Omental fat pad (tissue), 4 donors: ENCODE data around the gene HMOX1. TPM values are rescaled to one million over a fixed set of nuclear protein-coding genes. Genes with fewer than 3 reads are reported as not detected.
"Not testable (repeated sequence)": the region's sequence is repeated elsewhere in the genome, so short reads cannot be mapped to it uniquely, and the experiment has no call there.

ENCODE experiments used
- ATAC-seq: fragments of 150-250 bp; one replicate; pipeline ENCODE4 v1.9.1; 2016; ENCODE audit warnings: mild to moderate bottlenecking, moderate library complexity; ENCODE audit not compliant: low FRiP score
- DNase-seq: peaks from one replicate; pipeline ENCODE4 v3.0.0-alpha.2; 2019; ENCODE audit warnings: low spot score
- total RNA-seq, 4 donors: library from RNA; depleted of rRNA; stranded (reverse); fragments of >200 nt; gene quantifications; one replicate each; pipeline ENCODE4 v1.1.0, GENCODE V29; 2016
- TF ChIP-seq, protein P1 (sequence below), 3 donors: fragments of 450-650 bp; IDR thresholded peaks; one replicate each; pipeline ENCODE4 v1.5.1; 2016 to 2017; ENCODE audit warnings: antibody characterized with exemption in 3 of 3, mild to moderate bottlenecking in 3 of 3, moderate library complexity in 2 of 3

The HMOX1 gene
- total RNA-seq, 4 donors from 2014 or later, result 32.8 to 625 (median 159) TPM

DNA sequence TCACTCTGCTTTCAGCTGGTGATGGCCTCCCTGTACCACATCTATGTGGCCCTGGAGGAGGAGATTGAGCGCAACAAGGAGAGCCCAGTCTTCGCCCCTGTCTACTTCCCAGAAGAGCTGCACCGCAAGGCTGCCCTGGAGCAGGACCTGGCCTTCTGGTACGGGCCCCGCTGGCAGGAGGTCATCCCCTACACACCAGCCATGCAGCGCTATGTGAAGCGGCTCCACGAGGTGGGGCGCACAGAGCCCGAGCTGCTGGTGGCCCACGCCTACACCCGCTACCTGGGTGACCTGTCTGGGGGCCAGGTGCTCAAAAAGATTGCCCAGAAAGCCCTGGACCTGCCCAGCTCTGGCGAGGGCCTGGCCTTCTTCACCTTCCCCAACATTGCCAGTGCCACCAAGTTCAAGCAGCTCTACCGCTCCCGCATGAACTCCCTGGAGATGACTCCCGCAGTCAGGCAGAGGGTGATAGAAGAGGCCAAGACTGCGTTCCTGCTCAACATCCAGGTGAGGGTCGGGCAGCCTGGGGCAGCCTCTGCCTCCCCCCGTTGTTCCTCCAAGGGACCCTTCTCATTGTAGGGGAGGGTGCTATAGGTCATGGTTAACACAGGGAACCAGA is 5.9 kb downstream of the HMOX1 start:
- no peak for DNase-seq
- TF ChIP-seq, protein P1, sequence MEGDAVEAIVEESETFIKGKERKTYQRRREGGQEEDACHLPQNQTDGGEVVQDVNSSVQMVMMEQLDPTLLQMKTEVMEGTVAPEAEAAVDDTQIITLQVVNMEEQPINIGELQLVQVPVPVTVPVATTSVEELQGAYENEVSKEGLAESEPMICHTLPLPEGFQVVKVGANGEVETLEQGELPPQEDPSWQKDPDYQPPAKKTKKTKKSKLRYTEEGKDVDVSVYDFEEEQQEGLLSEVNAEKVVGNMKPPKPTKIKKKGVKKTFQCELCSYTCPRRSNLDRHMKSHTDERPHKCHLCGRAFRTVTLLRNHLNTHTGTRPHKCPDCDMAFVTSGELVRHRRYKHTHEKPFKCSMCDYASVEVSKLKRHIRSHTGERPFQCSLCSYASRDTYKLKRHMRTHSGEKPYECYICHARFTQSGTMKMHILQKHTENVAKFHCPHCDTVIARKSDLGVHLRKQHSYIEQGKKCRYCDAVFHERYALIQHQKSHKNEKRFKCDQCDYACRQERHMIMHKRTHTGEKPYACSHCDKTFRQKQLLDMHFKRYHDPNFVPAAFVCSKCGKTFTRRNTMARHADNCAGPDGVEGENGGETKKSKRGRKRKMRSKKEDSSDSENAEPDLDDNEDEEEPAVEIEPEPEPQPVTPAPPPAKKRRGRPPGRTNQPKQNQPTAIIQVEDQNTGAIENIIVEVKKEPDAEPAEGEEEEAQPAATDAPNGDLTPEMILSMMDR (IDR thresholded peaks at IDR 0.05), result no peak
- ATAC-seq, result peak; percentile 9

DNA sequence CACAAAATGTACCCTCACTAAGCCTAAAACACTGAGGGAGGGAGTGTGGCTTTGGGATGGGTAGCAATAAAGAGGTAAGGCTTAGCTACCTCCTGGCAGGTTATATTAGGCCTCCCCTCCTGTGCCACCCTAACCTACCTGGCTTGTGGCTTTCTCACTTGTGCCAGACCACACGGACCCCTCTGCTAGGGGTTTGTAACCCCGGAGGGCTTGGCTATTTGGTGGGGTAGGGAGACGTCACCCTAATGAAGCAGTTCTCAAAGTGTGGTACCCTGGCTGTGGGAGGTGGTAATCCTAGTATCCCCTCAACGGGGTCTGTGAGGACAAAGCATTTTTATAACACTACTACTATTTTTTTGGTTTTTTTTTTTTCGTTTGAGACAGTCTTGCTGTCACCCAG is 10.0 kb downstream of the HMOX1 start:
- TF ChIP-seq, protein P1 (IDR thresholded peaks at IDR 0.05), result no peak
- DNase-seq (no peak), ATAC-seq (no peak)

DNA sequence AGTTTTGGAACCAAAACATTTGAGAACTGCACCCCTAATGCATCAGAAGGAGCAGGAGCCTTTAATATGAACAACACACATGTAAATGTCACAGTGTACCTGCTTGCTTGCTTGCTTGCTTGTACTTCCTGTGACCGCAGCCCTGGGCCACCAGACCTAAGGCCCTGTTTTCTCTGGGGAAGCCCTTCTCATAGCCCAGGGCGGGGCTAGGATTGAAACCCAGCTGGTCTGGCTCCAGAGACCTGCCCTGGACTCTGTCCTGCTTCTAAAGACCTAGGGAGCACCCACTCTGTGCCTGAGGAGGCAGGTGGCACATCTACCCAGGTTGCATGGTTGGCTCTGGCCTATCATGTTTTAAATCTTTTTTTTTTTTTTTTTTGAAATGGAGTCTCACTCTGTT is 11.5 kb downstream of the HMOX1 start:
- ATAC-seq, result no peak
- TF ChIP-seq, protein P1 (IDR thresholded peaks at IDR 0.05), result no peak
- no peak for DNase-seq

DNA sequence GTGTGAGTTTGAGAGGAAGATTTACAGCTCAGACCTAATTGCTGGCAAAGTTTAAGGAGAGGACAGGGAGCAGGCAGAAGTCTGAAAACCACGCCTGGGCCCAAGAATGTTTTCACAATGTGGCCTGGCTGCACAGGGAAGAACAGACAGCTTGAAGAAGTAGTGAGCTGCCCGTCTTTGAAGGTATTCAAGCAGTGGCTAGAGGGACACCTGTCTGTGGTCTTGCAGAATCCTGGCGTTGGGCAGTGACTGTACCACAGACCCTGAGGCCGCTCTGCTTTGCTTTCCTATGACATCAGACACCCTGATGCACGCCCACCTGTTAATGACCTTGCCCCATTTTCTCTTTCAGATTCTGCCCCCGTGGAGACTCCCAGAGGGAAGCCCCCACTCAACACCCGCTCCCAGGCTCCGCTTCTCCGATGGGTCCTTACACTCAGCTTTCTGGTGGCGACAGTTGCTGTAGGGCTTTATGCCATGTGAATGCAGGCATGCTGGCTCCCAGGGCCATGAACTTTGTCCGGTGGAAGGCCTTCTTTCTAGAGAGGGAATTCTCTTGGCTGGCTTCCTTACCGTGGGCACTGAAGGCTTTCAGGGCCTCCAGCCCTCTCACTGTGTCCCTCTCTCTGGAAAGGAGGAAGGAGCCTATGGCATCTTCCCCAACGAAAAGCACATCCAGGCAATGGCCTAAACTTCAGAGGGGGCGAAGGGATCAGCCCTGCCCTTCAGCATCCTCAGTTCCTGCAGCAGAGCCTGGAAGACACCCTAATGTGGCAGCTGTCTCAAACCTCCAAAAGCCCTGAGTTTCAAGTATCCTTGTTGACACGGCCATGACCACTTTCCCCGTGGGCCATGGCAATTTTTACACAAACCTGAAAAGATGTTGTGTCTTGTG is 12.5 kb downstream of the HMOX1 start:
- DNase-seq, result no peak
- ATAC-seq, result peak; percentile 4
- TF ChIP-seq, protein P1 (IDR thresholded peaks at IDR 0.05), result no peak

DNA sequence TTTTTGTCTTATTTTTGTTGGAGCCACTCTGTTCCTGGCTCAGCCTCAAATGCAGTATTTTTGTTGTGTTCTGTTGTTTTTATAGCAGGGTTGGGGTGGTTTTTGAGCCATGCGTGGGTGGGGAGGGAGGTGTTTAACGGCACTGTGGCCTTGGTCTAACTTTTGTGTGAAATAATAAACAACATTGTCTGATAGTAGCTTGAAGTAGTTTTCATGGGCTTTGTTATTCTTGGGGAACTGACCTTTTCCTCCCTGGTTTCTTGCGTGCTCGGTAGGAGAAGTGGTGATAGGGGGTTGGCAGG is 13.1 kb downstream of the HMOX1 start:
- TF ChIP-seq, protein P1 (IDR thresholded peaks at IDR 0.05), result no peak
- ATAC-seq, result no peak
- no peak for DNase-seq

DNA sequence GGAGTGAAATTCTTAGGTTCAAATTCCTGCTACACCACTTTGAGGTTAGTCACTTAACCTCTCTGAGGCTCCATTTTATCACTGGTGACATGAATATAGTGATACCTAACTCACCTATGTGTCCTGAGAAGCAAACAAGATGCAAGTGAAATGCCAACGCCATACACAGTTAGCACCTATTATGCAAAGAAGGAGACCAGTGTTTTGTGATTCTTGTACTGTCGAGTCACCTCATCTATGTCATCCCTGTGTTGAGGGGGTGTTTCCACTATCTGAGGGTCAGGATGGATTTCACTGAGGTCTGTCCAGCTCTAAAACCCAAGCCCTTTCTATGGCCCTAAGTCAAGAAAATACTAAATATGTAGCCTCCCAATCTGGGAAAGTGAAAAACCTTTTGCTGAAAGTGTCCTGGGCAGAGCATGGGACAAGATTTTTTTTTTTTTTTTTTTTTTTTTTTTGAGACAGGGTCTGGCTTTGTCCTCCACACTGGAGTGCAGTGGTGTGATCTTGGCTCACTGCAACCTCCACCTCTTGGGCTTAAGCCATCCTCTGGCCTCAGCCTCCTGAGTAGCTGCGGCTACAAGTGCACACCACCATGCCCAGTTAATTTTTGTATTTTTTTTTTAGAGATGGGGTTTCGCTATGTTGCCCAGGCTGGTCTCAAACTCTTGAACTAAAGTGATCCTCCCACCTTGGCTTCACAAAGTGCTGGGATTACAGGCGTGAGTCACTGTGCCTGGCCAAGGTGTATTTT is 14.1 kb downstream of the HMOX1 start:
- ATAC-seq (no peak), DNase-seq (no peak)
- TF ChIP-seq, protein P1 (IDR thresholded peaks at IDR 0.05), result no peak

DNA sequence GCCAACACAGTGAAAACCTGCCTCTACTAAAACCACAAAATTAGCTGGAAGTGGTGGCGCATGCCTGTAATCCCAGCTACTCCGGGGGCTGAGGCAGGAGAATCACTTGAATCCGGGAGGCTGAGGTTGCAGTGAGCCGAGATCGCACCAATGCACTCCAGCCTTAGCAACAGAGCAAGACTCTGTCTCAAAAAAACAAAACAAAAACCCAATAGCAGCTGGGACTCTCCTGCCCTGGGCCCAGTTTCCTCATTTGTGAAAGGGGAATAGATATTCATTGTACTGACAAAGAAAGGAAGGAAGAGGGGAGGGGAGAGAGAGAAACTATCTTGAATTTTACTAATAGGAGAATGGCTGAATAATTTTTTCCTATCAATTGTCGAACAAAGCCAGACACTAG is 15.7 kb downstream of the HMOX1 start:
- ATAC-seq, DNase-seq: not testable (repeated sequence)
